OCI-LY7 (cell line): Measurements from ENCODE around the gene CCDC102B. TPM values are rescaled to one million over a fixed set of nuclear protein-coding genes. Genes with fewer than 3 reads are reported as not detected.

ENCODE experiments used
- BruUV-seq: library from RNA; stranded (reverse); fragments of 400-500 nt; replicated peaks from 2 replicates; lab custom pipeline; 2021; lab: Mats Ljungman, UMichigan
- CTCF ChIA-PET: fragments of 300-600 bp; sonication (Branson Sonifier 250); formaldehyde crosslinking; loops from one replicate; lab custom pipeline; 2022; ENCODE audit warnings: antibody characterized with exemption; ENCODE audit not compliant: unreplicated experiment; lab: Charles Lee
- POLR2A ChIA-PET: fragments of 300-600 bp; sonication (Branson Sonifier 250); formaldehyde crosslinking; loops from one replicate; lab custom pipeline; 2022; ENCODE audit warnings: antibody characterized with exemption; lab: Charles Lee
- DNase-seq: peaks from one replicate; pipeline ENCODE4 v3.0.0-alpha.2; 2015; ENCODE audit warnings: low spot score
- H2AFZ ChIP-seq: fragments of 200-600 bp; sonication (generic), shearing (Covaris generic); 2 replicates; pipeline ENCODE4 v1.6.1; 2014; ENCODE audit warnings: mild to moderate bottlenecking, antibody characterized with exemption, low read length, moderate library complexity
- H3K27ac ChIP-seq: fragments of 200-600 bp; sonication (generic); 2 replicates; pipeline ENCODE4 v1.5.1; 2014; ENCODE audit warnings: mixed run types, low read depth, mild to moderate bottlenecking, moderate library complexity, low read length, inconsistent platforms; ENCODE audit not compliant: poor library complexity, severe bottlenecking
- H3K36me3 ChIP-seq: fragments of 200-600 bp; sonication (generic); 2 replicates; pipeline ENCODE4 v1.6.1; 2014; ENCODE audit warnings: mild to moderate bottlenecking, antibody characterized with exemption, low read length, moderate library complexity, mixed read lengths; ENCODE audit not compliant: insufficient read depth
- H3K4me1 ChIP-seq: fragments of 200-600 bp; sonication (generic); 2 replicates; pipeline ENCODE4 v1.5.1; 2014; ENCODE audit warnings: mild to moderate bottlenecking, low read length; ENCODE audit not compliant: insufficient read depth, poor library complexity, severe bottlenecking
- H3K4me2 ChIP-seq: fragments of 200-600 bp; sonication (generic); 2 replicates; pipeline ENCODE4 v1.6.1; 2014; ENCODE audit warnings: mild to moderate bottlenecking, low read length
- H3K4me3 ChIP-seq: fragments of 200-600 bp; sonication (generic); 2 replicates; pipeline ENCODE4 v1.5.1; 2014; ENCODE audit warnings: mild to moderate bottlenecking, low read depth, low read length; ENCODE audit not compliant: poor library complexity, severe bottlenecking
- H3K79me2 ChIP-seq: fragments of 200-600 bp; sonication (generic); 2 replicates; pipeline ENCODE4 v1.6.1; 2016; ENCODE audit warnings: low read depth, mild to moderate bottlenecking, low read length, moderate library complexity, mixed read lengths; ENCODE audit not compliant: insufficient read depth
- H3K9me2 ChIP-seq: fragments of 200-600 bp; sonication (generic); 2 replicates; pipeline ENCODE4 v1.6.1; 2016; ENCODE audit warnings: mild to moderate bottlenecking, low read length, mixed read lengths; ENCODE audit not compliant: insufficient read depth
- H3K9me3 ChIP-seq: fragments of 200-600 bp; sonication (generic); 2 replicates; pipeline ENCODE4 v1.6.1; 2014; ENCODE audit warnings: mild to moderate bottlenecking, mixed run types, low read length, mixed read lengths
- H4K20me1 ChIP-seq: fragments of 200-600 bp; sonication (generic); 2 replicates; pipeline ENCODE4 v1.6.1; 2014; ENCODE audit warnings: mild to moderate bottlenecking, antibody characterized with exemption, low read length, moderate library complexity, mixed read lengths; ENCODE audit not compliant: insufficient read depth
- EZH2phosphoT487 ChIP-seq: fragments of 200-600 bp; sonication (generic); IDR thresholded peaks from 2 replicates; pipeline ENCODE4 v1.6.1; 2018; ENCODE audit warnings: low read depth, borderline replicate concordance, mild to moderate bottlenecking, mixed run types, antibody characterized with exemption, low read length, moderate library complexity, mixed read lengths
- intact Hi-C: fragments of 100-400 bp; cut with micrococcal nuclease; formaldehyde crosslinking; loops from one replicate; pipeline ENCODE4 v1.10.0; 2022; ENCODE audit not compliant: unreplicated experiment
- total RNA-seq, 2 experiments: library from RNA; depleted of rRNA in 1 of 2; stranded (reverse); fragments of >200 nt in 1 of 2; shearing (Covaris generic) in 1 of 2; gene quantifications; 2 replicates each; pipeline ENCODE4 v1.2.3, GENCODE V29; 2014 to 2022
- TF ChIP-seq, protein P1 (sequence below): fragments of 200-600 bp; sonication (generic); conservative IDR thresholded peaks from 2 replicates; pipeline ENCODE4 v1.5.1; 2014; ENCODE audit warnings: mild to moderate bottlenecking, antibody characterized with exemption, low read length, moderate library complexity, mixed read lengths

The CCDC102B gene
- total RNA-seq, 2 experiments from 2014 or later, result 0.46 to 0.54 TPM

DNA sequence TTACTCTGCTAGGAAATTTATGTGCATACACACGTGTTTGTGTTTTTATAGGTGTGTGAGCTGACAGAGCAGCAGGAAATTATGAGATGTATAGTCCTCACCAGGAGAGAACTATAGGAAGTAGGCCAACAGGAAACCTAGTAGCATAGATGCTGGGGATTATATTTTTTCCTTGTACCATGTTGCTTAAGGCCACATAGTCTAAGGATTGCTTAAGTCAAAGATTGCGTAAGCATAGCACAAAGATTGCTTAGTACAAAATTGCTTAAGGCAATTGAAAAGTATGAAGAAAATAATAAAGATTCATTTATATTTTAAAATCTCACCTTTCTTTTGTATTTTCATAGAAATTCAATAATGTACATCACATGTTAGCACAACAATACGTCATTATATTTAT, 18.7 kb upstream of the CCDC102B start:
- no peaks in the 10 kb centered on the region for H3K4me1 ChIP-seq
- no peaks in the 10 kb centered on the region for H3K36me3 ChIP-seq
- ChIA-PET CTCF (no interaction called here), POLR2A (interaction anchor here (0.6 kb wide), 1 partner anchor 296 kb away, joined by 3 read pairs; no protein-coding TSS in a partner anchor)
- H3K27ac ChIP-seq, result no peak overlapping the region
- no peaks in the 10 kb centered on the region for H3K9me2 ChIP-seq
- TF ChIP-seq EZH2phosphoT487, result no peak
- TF ChIP-seq, protein P1, sequence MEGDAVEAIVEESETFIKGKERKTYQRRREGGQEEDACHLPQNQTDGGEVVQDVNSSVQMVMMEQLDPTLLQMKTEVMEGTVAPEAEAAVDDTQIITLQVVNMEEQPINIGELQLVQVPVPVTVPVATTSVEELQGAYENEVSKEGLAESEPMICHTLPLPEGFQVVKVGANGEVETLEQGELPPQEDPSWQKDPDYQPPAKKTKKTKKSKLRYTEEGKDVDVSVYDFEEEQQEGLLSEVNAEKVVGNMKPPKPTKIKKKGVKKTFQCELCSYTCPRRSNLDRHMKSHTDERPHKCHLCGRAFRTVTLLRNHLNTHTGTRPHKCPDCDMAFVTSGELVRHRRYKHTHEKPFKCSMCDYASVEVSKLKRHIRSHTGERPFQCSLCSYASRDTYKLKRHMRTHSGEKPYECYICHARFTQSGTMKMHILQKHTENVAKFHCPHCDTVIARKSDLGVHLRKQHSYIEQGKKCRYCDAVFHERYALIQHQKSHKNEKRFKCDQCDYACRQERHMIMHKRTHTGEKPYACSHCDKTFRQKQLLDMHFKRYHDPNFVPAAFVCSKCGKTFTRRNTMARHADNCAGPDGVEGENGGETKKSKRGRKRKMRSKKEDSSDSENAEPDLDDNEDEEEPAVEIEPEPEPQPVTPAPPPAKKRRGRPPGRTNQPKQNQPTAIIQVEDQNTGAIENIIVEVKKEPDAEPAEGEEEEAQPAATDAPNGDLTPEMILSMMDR, result no peak
- no TSS peak for BruUV-seq
- no peaks in the 10 kb centered on the region for H3K9me3 ChIP-seq
- no peak overlapping the region for H3K4me3 ChIP-seq
- intact Hi-C loops, result no loop called here
- no peaks in the 10 kb centered on the region for H4K20me1 ChIP-seq
- DNase-seq, result no peak
- H3K79me2 ChIP-seq, result no peaks in the 10 kb centered on the region
- no peak overlapping the region for H3K4me2 ChIP-seq
- H2AFZ ChIP-seq, result no peak overlapping the region

DNA sequence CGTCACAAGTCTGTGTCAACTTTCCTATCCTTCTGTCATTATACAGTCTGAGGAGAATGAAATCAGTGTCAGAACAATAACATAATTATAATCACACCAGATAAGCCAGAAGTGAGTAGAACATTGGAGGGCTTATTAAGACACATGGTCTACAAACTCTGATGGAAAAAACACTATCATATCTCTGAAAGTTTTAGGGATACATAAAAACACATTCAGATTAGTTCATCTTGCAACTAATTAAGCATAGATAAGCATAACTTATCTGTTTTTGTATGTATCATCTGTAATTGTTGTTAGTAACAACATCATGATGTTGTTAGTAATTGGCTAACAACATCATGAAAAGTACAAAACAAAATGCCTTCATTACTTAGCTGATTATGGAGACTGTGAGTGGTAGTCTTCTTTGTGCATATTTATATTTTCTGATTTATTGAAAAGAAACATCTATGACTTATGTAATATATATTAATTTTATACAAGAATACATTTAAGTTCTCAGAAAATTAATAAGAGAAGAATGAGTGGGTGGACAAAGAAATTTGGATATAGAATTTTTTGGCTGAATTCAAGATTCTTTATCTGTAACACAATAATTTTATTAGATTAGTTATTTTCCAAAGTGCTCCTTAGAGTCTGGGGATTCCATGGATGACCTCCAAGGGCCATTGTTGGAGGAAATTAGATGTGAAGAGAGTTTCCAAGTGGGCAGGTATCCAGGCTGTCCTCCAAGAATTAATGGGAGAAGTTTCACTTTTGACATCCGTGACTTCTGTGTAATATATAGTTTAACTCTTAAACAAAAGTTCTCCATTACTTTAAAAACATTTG, 16.9 kb upstream of the CCDC102B start:
- no peak overlapping the region for H2AFZ ChIP-seq
- POLR2A ChIA-PET, result interaction anchor here (0.7 kb wide), 2 partner anchors 53 to 919 kb away, joined by 4 read pairs; no protein-coding TSS in a partner anchor
- H3K36me3 ChIP-seq, result no peaks in the 10 kb centered on the region
- no peaks in the 10 kb centered on the region for H3K9me2 ChIP-seq
- no TSS peak for BruUV-seq
- no peak overlapping the region for H3K4me3 ChIP-seq
- no peak overlapping the region for H3K27ac ChIP-seq
- H3K79me2 ChIP-seq, result no peaks in the 10 kb centered on the region
- H4K20me1 ChIP-seq, result no peaks in the 10 kb centered on the region
- no peak for DNase-seq
- H3K4me1 ChIP-seq, result no peaks in the 10 kb centered on the region
- intact Hi-C loops, result no loop called here
- no peak overlapping the region for H3K4me2 ChIP-seq
- CTCF ChIA-PET, result no interaction called here
- TF ChIP-seq EZH2phosphoT487, result no peak
- TF ChIP-seq, protein P1, result no peak
- no peaks in the 10 kb centered on the region for H3K9me3 ChIP-seq

DNA sequence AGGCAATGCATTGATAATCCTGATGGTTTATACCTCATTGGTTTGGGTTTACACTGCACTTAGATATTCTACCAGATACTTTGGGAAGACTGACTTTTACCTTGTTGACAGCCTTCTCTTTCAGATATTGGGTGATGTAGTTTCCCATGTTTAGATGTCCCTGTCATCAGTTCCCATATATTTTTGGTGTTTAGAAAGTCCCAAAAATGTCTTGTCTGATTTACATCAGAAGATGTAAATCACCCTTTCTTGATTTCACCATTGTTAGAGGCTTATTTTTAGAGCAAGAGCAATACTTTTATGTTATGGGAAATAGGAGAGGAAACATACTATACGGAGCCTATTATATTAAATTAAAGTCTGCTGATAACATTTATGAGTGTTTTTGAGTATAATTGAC, 14.4 kb upstream of the CCDC102B start:
- Histone ChIP-seq H3K36me3 (no peaks in the 10 kb centered on the region), H3K9me2 (no peaks in the 10 kb centered on the region), H3K4me3 (no peak overlapping the region), H3K9me3 (no peaks in the 10 kb centered on the region), H2AFZ (no peak overlapping the region), H3K79me2 (no peaks in the 10 kb centered on the region), H3K4me2 (no peak overlapping the region), H3K4me1 (no peaks in the 10 kb centered on the region), H4K20me1 (no peaks in the 10 kb centered on the region), H3K27ac (no peak overlapping the region)
- CTCF ChIA-PET, result no interaction called here
- no TSS peak for BruUV-seq
- TF ChIP-seq EZH2phosphoT487, result no peak
- TF ChIP-seq, protein P1, result no peak
- intact Hi-C loops, result no loop called here
- DNase-seq, result no peak
- POLR2A ChIA-PET, result no interaction called here
